OCI-LY1 (cell line): ENCODE data around the gene DTL.

ENCODE experiments used
- H2AFZ ChIP-seq: fragments of 200-600 bp; sonication (generic), shearing (Covaris generic); 2 replicates; pipeline ENCODE4 v1.6.0; 2014; ENCODE audit warnings: antibody characterized with exemption, mild to moderate bottlenecking, low read length
- H3F3A ChIP-seq: fragments of 200-600 bp; sonication (generic), shearing (Covaris generic); 2 replicates; pipeline ENCODE4 v1.6.0; 2014; ENCODE audit warnings: mild to moderate bottlenecking, antibody characterized with exemption, low read length, moderate library complexity; ENCODE audit not compliant: insufficient read depth
- H3K27ac ChIP-seq: fragments of 200-600 bp; sonication (generic); 2 replicates; pipeline ENCODE4 v1.5.1; 2014; ENCODE audit warnings: low read length, mixed run types, mild to moderate bottlenecking, low read depth; ENCODE audit not compliant: poor library complexity, severe bottlenecking
- H3K27me3 ChIP-seq: fragments of 200-600 bp; sonication (generic); 2 replicates; pipeline ENCODE4 v1.6.0; 2014; ENCODE audit warnings: antibody characterized with exemption, mild to moderate bottlenecking, low read length, moderate library complexity; ENCODE audit not compliant: insufficient read depth
- H3K36me3 ChIP-seq: fragments of 200-600 bp; sonication (generic); 2 replicates; pipeline ENCODE4 v1.6.1; 2014; ENCODE audit warnings: mild to moderate bottlenecking, antibody characterized with exemption, low read length, moderate library complexity, mixed read lengths; ENCODE audit not compliant: insufficient read depth
- H3K4me1 ChIP-seq: fragments of 200-600 bp; sonication (generic); 2 replicates; pipeline ENCODE4 v1.5.1; 2014; ENCODE audit warnings: mild to moderate bottlenecking, low read length, moderate library complexity; ENCODE audit not compliant: insufficient read depth, severe bottlenecking
- H3K4me2 ChIP-seq: fragments of 200-600 bp; sonication (generic), shearing (Covaris generic); 2 replicates; pipeline ENCODE4 v1.6.1; 2014; ENCODE audit warnings: low read length
- H3K4me3 ChIP-seq: fragments of 200-600 bp; sonication (generic); 2 replicates; pipeline ENCODE4 v1.5.1; 2014; ENCODE audit warnings: low read length, low read depth, mild to moderate bottlenecking, mixed read lengths; ENCODE audit not compliant: poor library complexity, severe bottlenecking
- H3K79me2 ChIP-seq: fragments of 200-600 bp; shearing (Covaris generic); 2 replicates; pipeline ENCODE4 v1.6.1; 2016; ENCODE audit warnings: mixed run types, low read length, mixed read lengths; ENCODE audit not compliant: insufficient read depth
- H3K9ac ChIP-seq: fragments of 200-600 bp; sonication (generic), shearing (Covaris generic); 2 replicates; pipeline ENCODE4 v1.6.1; 2014; ENCODE audit warnings: mild to moderate bottlenecking, low read length, mixed read lengths
- H3K9me2 ChIP-seq: fragments of 200-600 bp; sonication (generic), shearing (Covaris generic); 2 replicates; pipeline ENCODE4 v1.6.1; 2014; ENCODE audit warnings: low read depth, mild to moderate bottlenecking, low read length, mixed read lengths
- H3K9me3 ChIP-seq: fragments of 200-600 bp; shearing (Covaris generic); 2 replicates; pipeline ENCODE4 v1.6.1; 2014; ENCODE audit warnings: low read length, mixed read lengths
- H4K20me1 ChIP-seq: fragments of 200-600 bp; sonication (generic), shearing (Covaris generic); 2 replicates; pipeline ENCODE4 v1.6.0; 2016; ENCODE audit warnings: mild to moderate bottlenecking, low read length; ENCODE audit not compliant: insufficient read depth
- CTCF ChIP-seq: fragments of 200-600 bp; sonication (generic), shearing (Covaris generic); IDR thresholded peaks from 2 replicates; pipeline ENCODE4 v1.5.1; 2017; ENCODE audit warnings: mild to moderate bottlenecking, antibody characterized with exemption, low read length, moderate library complexity, mixed read lengths
- EZH2 ChIP-seq: fragments of 200-600 bp; sonication (generic), shearing (Covaris generic); IDR thresholded peaks from 2 replicates; pipeline ENCODE4 v1.8.0; 2017; ENCODE audit warnings: borderline replicate concordance, mixed run types, mild to moderate bottlenecking, antibody characterized with exemption, low read length, moderate library complexity, mixed read lengths

DTL gene

GRCh38 chr1:212097360-212097759, 61.8 kb downstream of the DTL start:
- 0 out of 2 replicates have a peak, but pooled peaks cover 2% of the 10 kb centered on the region for H3K9me3 ChIP-seq
- peaks cover 80% of the 10 kb centered on the region for H3K36me3 ChIP-seq
- H3K27me3 ChIP-seq = no peaks in the 10 kb centered on the region
- peaks cover 10% of the 10 kb centered on the region; the same call in 1 of the 2 replicates for H3K79me2 ChIP-seq
- H2AFZ ChIP-seq = no peak overlapping the region
- TF ChIP-seq EZH2 (no peak), CTCF (no peak)
- no peaks in the 10 kb centered on the region for H4K20me1 ChIP-seq
- H3K4me3 ChIP-seq = no peak overlapping the region
- no peak overlapping the region for H3K4me2 ChIP-seq
- peaks cover 6% of the 10 kb centered on the region for H3K4me1 ChIP-seq
- no peak overlapping the region for H3K27ac ChIP-seq
- H3K9ac ChIP-seq = no peak overlapping the region
- H3K9me2 ChIP-seq = no peaks in the 10 kb centered on the region
- H3F3A ChIP-seq = no peaks in the 10 kb centered on the region

- Histone ChIP-seq H3K9me2 (no peaks in the 10 kb centered on the region), H3K27me3 (no peaks in the 10 kb centered on the region), H3K9me3 (0 out of 2 replicates have a peak, but pooled peaks cover 2% of the 10 kb centered on the region), H3K79me2 (peaks cover 10% of the 10 kb centered on the region; the same call in 1 of the 2 replicates), H3K4me1 (peaks cover 6% of the 10 kb centered on the region), H3F3A (no peaks in the 10 kb centered on the region), H3K36me3 (peaks cover 80% of the 10 kb centered on the region), H3K27ac (no peak overlapping the region), H4K20me1 (no peaks in the 10 kb centered on the region), H3K9ac (no peak overlapping the region), H3K4me3 (no peak overlapping the region), H3K4me2 (no peak overlapping the region), H2AFZ (no peak overlapping the region)
- TF ChIP-seq EZH2 = no peak
- no peak for TF ChIP-seq CTCF
Observed at GRCh38 chr1:212098310-212098709, 62.8 kb downstream of the DTL start.

- Histone ChIP-seq H3K79me2 (peaks cover 10% of the 10 kb centered on the region; the same call in 1 of the 2 replicates), H2AFZ (no peak overlapping the region), H3K27me3 (no peaks in the 10 kb centered on the region), H3K4me2 (no peak overlapping the region), H3K27ac (no peak overlapping the region), H3K9me2 (no peaks in the 10 kb centered on the region), H3K4me1 (peaks cover 6% of the 10 kb centered on the region), H3K9ac (no peak overlapping the region), H3K9me3 (0 out of 2 replicates have a peak, but pooled peaks cover 2% of the 10 kb centered on the region), H3F3A (no peaks in the 10 kb centered on the region), H3K4me3 (no peak overlapping the region), H4K20me1 (no peaks in the 10 kb centered on the region), H3K36me3 (peaks cover 80% of the 10 kb centered on the region)
- TF ChIP-seq CTCF = no peak
- TF ChIP-seq EZH2 = no peak
Observed at GRCh38 chr1:212098771-212099170, 63.2 kb downstream of the DTL start.
